ENCODE measurements around the gene TCTN2.

DNA sequence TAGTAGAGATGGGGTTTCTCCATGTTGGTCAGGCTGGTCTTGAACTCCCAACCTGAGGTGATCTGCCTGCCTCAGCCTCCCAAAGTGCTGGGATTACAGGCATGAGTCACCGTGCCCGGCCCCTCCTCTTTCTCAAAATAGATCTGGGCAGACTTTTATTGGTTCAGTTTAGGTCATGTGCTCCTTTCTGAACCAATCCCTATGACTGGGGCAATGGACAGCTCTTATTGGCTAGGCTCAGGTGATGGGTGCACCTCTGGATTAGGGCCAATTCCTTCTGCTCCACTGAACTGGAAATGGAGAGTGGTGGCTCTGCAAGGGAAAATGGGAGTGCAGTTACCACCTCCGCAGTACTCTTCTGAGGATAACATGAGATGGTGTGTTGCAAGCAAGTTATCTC lies 35.0 kb downstream of the TCTN2 start:
- no peak for TF ChIP-seq CTCF (IDR thresholded peaks at IDR 0.05)
- TF ChIP-seq POLR2A (IDR thresholded peaks at IDR 0.05): no peak
- TF ChIP-seq POLR2AphosphoS5 (IDR thresholded peaks at IDR 0.05; ENCODE audit: insufficient read depth in 1 of 2, low read depth in 1 of 2): no peak
